Parathyroid adenoma (tissue), 2 donors: Measurements from ENCODE around the gene RASSF9.

Experiments used
- H2AFZ ChIP-seq: fragments of 300-600 bp; sonication (generic); one replicate; pipeline ENCODE4 v1.7.0; 2017; ENCODE audit warnings: antibody characterized with exemption, mild to moderate bottlenecking
- H3K27ac ChIP-seq: fragments of 300-600 bp; sonication (generic); one replicate; pipeline ENCODE4 v1.7.0; 2017
- H3K27me3 ChIP-seq: fragments of 300-600 bp; sonication (generic); one replicate; pipeline ENCODE4 v1.7.0; 2017; ENCODE audit warnings: low read length; ENCODE audit not compliant: control insufficient read depth, insufficient read depth
- H3K36me3 ChIP-seq: fragments of 300-600 bp; sonication (generic); one replicate; pipeline ENCODE4 v1.7.0; 2017; ENCODE audit warnings: low read length; ENCODE audit not compliant: control insufficient read depth, insufficient read depth
- H3K4me1 ChIP-seq: fragments of 300-600 bp; sonication (generic); one replicate; pipeline ENCODE4 v1.7.0; 2017; ENCODE audit warnings: control low read depth
- H3K4me2 ChIP-seq: fragments of 300-600 bp; sonication (generic); one replicate; pipeline ENCODE4 v1.7.0; 2017; ENCODE audit warnings: low read length
- H3K4me3 ChIP-seq: fragments of 300-600 bp; sonication (generic); one replicate; pipeline ENCODE4 v1.7.0; 2017; ENCODE audit warnings: low read depth, low read length
- H3K79me2 ChIP-seq: fragments of 300-600 bp; sonication (generic); one replicate; pipeline ENCODE4 v1.7.0; 2017; ENCODE audit warnings: control low read depth
- H3K9ac ChIP-seq: fragments of 300-600 bp; sonication (generic); one replicate; pipeline ENCODE4 v1.7.0; 2017; ENCODE audit warnings: mild to moderate bottlenecking
- H3K9me3 ChIP-seq: fragments of 300-600 bp; sonication (generic); one replicate; pipeline ENCODE4 v1.7.0; 2017; ENCODE audit warnings: low read length; ENCODE audit not compliant: control insufficient read depth
- CTCF ChIP-seq: fragments of 300-600 bp; sonication (generic); IDR thresholded peaks from one replicate; pipeline ENCODE4 v1.7.0; 2017; ENCODE audit warnings: antibody characterized with exemption, mild to moderate bottlenecking
- donor health status: primary hyperparathyroidism.

RASSF9 gene

DNA sequence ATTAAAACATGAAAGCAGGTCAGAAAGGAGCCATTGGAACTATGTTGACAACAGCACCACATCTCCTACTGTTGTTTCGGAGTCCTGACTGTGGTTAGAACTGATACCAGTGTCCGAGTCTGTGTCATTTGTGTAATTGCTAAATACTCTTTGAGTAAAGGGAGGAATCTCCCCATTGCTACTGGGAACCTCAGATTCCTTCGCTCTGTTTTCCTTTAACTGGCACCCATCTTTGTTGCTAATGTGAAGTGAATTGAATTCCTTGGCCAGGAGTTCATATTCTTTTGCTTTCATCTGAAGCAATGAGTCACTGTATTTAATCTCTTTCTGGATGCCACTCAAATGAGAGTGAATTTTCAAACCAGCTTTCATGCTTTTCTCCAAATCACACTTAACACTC, 31.5 kb downstream of the RASSF9 start:
- Histone ChIP-seq H2AFZ (no peak overlapping the region), H3K27me3 (no peaks in the 10 kb centered on the region), H3K9ac (no peak overlapping the region), H3K79me2 (no peaks in the 10 kb centered on the region), H3K4me2 (no peak overlapping the region), H3K27ac (no peak overlapping the region), H3K9me3 (no peaks in the 10 kb centered on the region), H3K4me3 (no peak overlapping the region), H3K36me3 (no peaks in the 10 kb centered on the region), H3K4me1 (no peaks in the 10 kb centered on the region)
- no peak for TF ChIP-seq CTCF

- no peaks in the 10 kb centered on the region for H3K9me3 ChIP-seq
- TF ChIP-seq CTCF = no peak
- no peak overlapping the region for H3K27ac ChIP-seq
- no peaks in the 10 kb centered on the region for H3K79me2 ChIP-seq
- H3K9ac ChIP-seq = no peak overlapping the region
- no peaks in the 10 kb centered on the region for H3K4me1 ChIP-seq
- no peak overlapping the region for H3K4me3 ChIP-seq
- H3K4me2 ChIP-seq = no peak overlapping the region
- H2AFZ ChIP-seq = no peak overlapping the region
- no peaks in the 10 kb centered on the region for H3K27me3 ChIP-seq
- no peaks in the 10 kb centered on the region for H3K36me3 ChIP-seq
Observed at GRCh38 chr12:85803923-85804322, 32.3 kb downstream of the RASSF9 start.

- H3K27me3 ChIP-seq = no peaks in the 10 kb centered on the region
- H2AFZ ChIP-seq = no peak overlapping the region
- H3K79me2 ChIP-seq = no peaks in the 10 kb centered on the region
- no peak for TF ChIP-seq CTCF
- H3K4me2 ChIP-seq = no peak overlapping the region
- no peak overlapping the region for H3K4me3 ChIP-seq
- no peak overlapping the region for H3K27ac ChIP-seq
- no peaks in the 10 kb centered on the region for H3K36me3 ChIP-seq
- no peak overlapping the region for H3K9ac ChIP-seq
- H3K4me1 ChIP-seq = no peaks in the 10 kb centered on the region
- no peaks in the 10 kb centered on the region for H3K9me3 ChIP-seq
Observed at GRCh38 chr12:85803231-85803630, 33.0 kb downstream of the RASSF9 start.

DNA sequence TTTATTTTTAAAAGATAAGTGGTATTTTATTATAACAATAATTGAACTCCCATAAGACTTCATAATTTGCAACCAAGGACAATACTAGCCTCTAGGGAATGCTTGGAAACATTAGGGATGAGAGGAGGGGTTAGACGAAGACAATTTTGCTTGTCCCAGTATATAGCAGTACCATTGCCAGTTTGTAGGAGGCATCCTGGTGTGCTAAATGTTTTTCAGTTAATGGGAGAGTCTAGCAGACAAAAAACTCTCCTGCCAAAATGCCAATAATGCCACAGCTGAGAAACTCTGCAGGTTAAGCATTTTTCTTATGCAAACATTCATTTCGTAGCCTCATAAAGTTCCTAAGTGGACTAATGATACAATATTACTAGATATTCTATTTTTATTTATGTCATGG, 38.1 kb downstream of the RASSF9 start:
- Histone ChIP-seq H3K4me3 (no peak overlapping the region), H3K79me2 (no peaks in the 10 kb centered on the region), H3K36me3 (no peaks in the 10 kb centered on the region), H3K4me1 (no peaks in the 10 kb centered on the region), H3K9me3 (no peaks in the 10 kb centered on the region), H3K9ac (no peak overlapping the region), H2AFZ (no peak overlapping the region), H3K27me3 (no peaks in the 10 kb centered on the region), H3K4me2 (no peak overlapping the region), H3K27ac (no peak overlapping the region)
- no peak for TF ChIP-seq CTCF

- Histone ChIP-seq H3K79me2 (no peaks in the 10 kb centered on the region), H3K9ac (no peak overlapping the region), H3K27ac (no peak overlapping the region), H3K9me3 (no peaks in the 10 kb centered on the region), H3K4me3 (no peak overlapping the region), H3K27me3 (no peaks in the 10 kb centered on the region), H2AFZ (no peak overlapping the region), H3K36me3 (no peaks in the 10 kb centered on the region), H3K4me1 (no peaks in the 10 kb centered on the region), H3K4me2 (no peak overlapping the region)
- TF ChIP-seq CTCF = no peak
Observed at GRCh38 chr12:85796001-85796400, 40.2 kb downstream of the RASSF9 start.
